SKM-1 treated with dmso at 0.1 percent for 144 hours (cell line): ENCODE data around the gene STAT2.
"Not testable (repeated sequence)": the region's sequence is repeated elsewhere in the genome, so short reads cannot be mapped to it uniquely, and the experiment has no call there.

ENCODE experiments used
- DNase-seq: peaks from one replicate; lab custom pipeline; 2025; ENCODE audit not compliant: unreplicated experiment; lab: John Stamatoyannopoulos, UW

STAT2 gene

DNA sequence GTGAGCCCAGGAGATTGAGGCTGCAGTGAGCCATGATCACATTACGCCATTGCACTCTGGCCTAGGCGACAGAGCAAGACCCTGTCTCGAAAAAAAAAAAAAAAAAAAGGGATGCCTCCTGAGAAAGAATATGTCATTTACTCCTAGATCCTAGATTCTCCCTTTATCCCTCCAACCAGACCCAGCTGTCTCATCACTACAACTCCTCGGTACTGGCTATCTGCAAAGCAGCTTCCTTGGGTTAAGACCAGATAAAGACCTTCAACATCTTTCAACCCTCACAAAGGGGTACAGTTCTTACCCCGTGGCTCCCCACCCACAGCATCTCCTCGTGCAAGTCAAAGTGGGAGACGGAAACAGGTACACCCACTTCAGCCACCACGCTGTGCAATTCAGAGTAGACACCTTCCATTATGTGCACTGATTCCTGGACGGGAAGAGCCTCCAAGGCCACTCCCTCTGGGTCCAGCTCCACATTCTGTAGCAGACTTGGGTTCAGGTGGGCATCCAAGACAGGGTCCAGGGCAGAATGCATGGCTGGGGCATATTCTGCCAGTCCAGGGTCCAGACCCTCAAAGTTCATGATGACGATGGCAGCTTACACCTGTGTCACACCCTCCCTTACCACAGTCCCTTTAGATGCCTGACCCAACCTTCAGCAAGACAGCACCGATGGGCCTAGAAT lies 27.3 kb downstream of the STAT2 start:
- no peak for DNase-seq

DNA sequence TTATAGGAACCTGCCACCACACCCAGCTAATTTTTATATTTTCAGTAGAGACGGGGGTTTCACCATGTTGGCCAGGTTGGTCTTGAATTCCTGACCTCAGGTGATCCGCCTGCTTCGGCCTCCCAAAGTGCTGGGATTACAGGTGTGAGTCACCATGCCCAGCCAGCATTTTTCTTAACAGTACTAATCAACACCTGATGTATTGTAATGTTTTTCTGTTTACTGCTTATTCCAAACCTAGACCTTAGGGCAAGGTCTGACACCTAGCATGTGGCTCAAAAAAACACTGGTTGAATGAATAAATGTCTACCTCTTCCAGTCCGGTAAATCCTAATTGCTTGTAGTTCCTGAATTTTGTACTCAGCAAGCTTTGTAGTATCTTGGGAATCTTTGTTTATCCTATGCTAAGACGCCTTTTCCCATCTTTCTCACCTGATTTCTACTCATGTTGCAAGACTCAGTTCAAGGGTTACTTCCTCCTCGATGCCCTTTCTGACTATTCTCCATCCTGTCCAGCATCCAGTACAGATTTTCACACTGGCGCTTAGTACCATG lies 28.9 kb downstream of the STAT2 start:
- DNase-seq: no peak

DNA sequence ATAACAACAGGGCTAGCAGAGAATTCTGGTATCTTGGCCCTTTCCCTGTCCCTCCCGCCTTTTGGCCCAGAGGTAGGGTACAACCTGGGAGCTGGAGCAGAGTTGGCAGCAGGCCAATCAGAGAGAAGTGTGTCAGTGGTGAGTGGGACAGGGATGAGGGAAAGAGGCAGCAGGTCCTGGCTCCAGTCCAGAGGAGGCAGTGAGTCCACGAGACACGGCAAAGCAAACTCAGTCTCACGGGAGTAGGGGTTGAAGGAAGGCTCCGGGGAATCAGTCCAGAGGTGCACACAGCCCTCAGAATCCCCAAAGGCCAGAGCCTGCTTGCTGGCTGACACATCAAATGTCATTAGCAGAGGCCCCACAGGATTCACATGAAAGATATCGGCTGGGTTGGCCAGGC lies 33.4 kb downstream of the STAT2 start:
- no peak for DNase-seq

DNA sequence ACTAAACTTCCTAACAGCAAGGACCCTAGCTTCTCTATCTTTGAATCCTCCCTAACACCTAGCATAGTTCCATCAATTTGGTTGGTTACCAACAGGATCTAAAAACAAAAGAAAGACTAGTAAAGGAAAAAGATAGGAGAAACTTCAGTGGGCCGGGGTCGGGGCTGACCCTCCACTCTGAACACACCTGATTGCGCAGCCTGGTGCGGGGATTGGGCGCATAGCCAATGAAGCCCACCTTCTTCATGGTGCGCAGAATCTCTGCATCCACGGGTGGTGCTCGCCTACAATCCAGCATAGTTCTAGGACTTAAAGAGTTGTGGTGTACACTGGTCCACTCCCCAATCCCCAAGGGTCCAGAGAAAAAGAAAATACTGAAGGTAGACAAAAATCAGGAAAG lies 33.8 kb downstream of the STAT2 start:
- no peak for DNase-seq

DNA sequence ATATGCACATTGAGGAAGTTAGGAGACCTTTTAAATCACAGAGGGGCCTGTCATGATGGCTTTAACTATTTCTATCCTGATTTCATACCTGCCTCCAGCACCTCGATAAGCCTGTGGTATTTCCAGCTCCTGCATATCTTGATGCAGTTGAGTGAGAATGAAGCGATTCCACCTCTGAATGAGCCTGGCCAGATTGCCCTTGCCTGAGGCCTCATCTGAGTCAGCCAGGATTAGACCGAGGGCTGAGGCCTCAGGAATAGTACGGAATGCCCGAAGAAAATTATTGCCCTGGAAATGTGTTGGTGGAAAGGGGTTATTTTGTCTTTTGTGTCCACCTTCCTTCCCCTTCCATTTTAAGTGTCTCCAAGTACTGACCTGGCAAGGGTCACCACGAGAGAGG lies 35.7 kb downstream of the STAT2 start:
- DNase-seq: no peak

- not testable (repeated sequence) for DNase-seq
Measured at GRCh38 chr12:56321610-56322009, 38.3 kb downstream of the STAT2 start.

GRCh38 chr12:56321027-56321426 lies 38.9 kb downstream of the STAT2 start:
- no peak for DNase-seq

DNA sequence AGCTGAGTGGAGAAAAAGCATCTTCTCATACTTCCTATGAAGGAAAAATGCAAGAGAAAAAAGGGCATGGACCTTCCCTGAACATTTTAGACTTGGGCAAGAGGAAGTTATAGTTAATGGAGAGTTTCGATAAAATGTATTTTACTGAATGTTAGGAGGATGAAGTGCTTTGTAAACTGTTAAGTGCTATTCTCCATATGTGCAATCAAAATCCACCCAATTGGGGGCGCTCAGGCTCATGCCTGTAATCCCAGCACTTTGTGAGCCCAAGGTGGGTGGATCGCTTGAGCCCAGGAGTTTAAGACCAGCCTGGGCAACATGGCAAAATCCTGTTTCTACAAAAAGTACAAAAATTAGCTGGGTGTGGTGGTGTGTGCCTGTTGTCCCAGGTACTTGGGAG lies 42.2 kb downstream of the STAT2 start:
- no peak for DNase-seq

DNA sequence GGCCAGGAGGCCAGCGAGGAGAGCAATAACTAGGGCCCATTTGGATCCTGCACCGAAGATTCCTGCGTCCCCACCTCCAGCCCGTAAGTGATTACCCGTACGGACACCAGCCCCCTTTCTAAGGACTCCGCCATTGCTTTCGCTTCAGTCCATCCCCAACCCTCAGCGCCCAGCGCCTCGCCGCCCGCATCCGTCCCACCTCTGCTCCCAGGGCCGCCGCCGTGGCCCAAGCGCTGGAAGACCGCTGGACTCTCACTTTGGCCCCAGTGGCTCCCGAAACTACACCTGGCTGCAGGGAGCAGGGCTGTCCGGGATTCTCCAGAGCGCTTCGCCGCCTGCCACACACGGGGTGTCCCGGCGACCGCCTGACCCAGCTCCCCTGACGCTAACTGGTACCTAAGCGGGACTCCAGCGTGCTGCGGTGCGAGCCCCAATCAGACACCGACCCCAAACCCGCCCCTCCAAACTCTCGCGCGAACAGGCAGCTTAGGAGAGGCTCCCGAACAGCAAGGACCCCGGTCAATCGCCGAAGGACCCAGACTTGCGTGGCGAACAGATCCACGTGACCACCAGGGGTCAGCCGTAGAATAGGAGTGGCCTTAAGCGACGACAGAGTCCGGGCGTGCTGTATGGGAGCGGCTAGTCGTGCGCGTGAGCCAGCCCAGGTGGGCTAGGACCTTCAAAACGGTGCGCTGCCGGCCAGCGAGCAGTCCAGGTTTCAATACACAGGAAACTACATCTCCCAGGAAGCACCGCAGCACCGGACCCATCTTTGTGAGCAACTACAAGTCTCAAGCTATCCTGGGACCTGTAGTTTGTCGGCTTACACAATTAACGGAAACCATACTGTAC lies 44.1 kb downstream of the STAT2 start, which contains the start of gene CNPY2:
TSS of gene CNPY2 (minus strand) at position 367 of the 852 bp plus-strand sequence. CDS start 771 bp downstream, outside the sequence.
- peak; percentile 84 for DNase-seq

GRCh38 chr12:56315249-56315621 lies 44.7 kb downstream of the STAT2 start:
- no peak for DNase-seq

- no peak for DNase-seq
Measured at GRCh38 chr12:56311003-56311402, 48.9 kb downstream of the STAT2 start.

- no peak for DNase-seq
Measured at GRCh38 chr12:56308714-56309113, 51.2 kb downstream of the STAT2 start.

DNA sequence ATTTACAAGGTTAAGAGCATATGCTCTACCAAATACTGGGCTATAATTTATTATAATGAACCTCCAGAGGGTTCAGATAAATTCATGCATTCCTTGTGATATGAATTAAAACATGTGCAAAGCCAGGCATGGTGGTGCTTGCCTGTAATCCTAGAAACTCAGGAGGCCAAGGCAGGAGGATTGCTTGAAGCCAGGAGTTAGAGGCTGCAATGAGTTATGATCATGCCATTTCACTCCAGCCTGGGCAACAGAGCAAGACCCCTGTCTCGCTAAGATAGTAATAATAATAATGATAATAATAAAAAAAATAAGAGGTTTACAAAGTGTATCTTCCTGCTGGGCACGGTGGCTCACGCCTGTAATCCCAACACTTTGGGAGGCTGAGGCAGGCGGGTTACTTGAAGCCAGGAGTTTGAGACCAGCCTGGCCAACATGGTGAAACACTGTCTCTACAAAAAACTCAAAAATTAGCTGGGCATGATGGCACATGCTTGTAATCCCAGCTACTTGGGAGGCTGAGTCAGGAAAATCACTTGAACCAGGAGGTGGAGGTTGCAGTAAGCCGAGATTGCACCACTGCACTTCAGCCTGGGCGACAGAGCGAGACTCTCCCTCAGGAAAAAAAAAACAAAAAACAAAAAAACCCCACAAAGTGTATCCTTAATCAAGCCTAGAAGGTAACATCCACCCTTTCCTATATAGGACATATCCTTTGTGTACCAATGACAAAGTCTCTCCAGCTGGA lies 52.5 kb downstream of the STAT2 start:
- no peak for DNase-seq

GRCh38 chr12:56304872-56305590 lies 54.9 kb downstream of the STAT2 start:
- no peak for DNase-seq

- DNase-seq: no peak
Measured at GRCh38 chr12:56304276-56304675, 55.6 kb downstream of the STAT2 start.

- no peak for DNase-seq
Measured at GRCh38 chr12:56300644-56301464, 59.1 kb downstream of the STAT2 start.

DNA sequence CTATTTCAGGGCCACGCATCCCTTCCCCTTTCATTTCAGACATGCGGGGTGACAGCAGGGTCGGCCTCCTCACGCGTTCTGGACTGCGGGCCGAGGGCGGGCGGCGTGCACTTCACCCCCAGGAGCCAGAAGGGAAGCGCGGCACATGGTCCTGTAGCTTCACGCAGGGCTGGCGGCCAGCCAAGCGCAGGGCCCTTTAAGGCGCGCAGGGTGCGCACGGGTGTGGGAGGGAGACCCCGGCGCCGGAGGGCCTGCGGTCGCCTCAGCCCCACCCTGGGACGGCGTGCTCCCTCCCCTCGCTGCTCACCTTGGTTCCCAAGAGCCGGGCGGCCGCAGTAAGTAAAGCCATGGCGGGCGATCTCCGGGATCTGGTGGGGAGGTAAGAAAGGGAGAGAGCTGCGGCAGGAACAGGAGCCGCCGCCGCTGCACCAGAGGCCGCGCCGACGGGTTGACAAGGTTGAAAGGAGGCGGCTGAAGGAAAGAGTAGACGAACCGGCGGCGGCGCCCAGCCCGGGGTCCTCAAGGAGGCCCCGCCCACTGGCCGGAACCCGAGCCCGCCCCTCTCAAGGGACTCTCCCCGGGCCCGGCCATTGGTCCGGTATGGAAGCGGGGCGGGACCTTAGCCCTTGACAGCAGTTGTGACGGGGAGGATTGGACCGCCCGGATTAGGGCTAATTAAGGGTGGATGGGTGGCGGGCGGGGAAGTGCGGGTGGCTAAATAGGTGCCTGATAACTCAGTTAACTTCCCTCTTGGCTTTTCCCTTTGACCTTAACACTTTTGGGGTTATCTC lies 59.9 kb downstream of the STAT2 start, which contains the start of gene CS:
TSS of gene CS (minus strand) at position 478 of the 791 bp plus-strand sequence. CDS start at position 349, 129 bp downstream.
- DNase-seq: peak; percentile 85

DNA sequence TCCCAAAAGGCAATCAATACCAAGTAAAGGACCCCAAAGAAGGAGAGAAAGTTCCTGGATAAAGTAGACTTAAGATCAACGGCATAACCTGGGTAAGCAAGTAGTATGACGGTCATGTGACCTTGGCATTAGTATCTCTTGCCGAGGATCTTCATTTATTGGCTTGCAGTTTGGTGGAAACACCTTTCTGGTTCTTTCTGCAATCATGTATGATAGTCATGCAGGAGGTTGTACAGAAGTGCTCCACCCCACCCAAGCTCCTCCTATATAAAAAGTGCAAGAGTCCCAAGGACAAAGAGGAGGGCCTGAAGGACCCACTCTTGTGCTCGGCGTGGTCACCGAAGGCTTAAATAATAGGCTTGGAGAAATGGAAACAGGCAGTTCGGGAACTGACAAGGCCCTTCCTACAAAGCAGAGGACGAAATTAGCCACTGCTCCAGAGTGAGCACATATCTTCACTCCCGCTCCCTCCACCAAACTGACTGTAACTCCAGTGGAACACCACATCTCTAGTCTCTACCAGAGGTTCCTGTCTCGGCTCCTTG lies 60.5 kb downstream of the STAT2 start:
- no peak for DNase-seq

DNA sequence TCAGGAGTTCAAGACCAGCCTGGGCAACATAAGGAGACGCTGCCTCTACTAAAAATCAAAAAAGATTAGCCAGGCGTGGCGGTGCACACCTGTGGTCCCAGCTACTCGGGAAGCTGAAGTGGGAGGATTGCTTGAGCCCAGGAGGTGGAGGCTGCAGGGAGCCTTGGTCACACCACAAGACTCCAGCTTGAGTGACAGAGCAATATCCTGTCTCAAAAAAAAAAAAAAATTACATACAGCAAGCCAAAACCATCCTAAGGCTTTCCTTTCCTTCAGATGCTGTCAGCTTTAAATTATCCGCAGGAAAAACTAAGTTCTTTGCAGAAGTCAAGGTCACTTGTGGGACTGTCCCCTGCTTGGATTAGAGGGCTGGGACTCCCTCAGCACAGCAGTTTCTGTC lies 61.1 kb downstream of the STAT2 start:
- no peak for DNase-seq
